GM10266 (cell line): ENCODE data around the gene ANKFN1.
A peak's percentile ranks its signal among the peaks of the same experiment; 100 is the strongest.

ENCODE experiments used
- DNase-seq: peaks from one replicate; pipeline ENCODE4 v3.0.0; 2012; ENCODE audit errors: extremely low spot score
- CTCF ChIP-seq: IDR thresholded peaks from 2 replicates; pipeline ENCODE4 v1.5.1; 2012; ENCODE audit warnings: mild to moderate bottlenecking, low read depth; ENCODE audit not compliant: control insufficient read depth, insufficient read depth; ENCODE audit errors: missing control alignments

ANKFN1 gene

GRCh38 chr17:56495556-56495955 is 342.3 kb downstream of the ANKFN1 start:
- no peak for TF ChIP-seq CTCF
- no peak for DNase-seq

GRCh38 chr17:56497132-56497531 is 343.9 kb downstream of the ANKFN1 start:
- TF ChIP-seq CTCF, result no peak
- no peak for DNase-seq

GRCh38 chr17:56499799-56500388 is 346.6 kb downstream of the ANKFN1 start:
- TF ChIP-seq CTCF, result peak; percentile 34

GRCh38 chr17:56502120-56502654 is 348.9 kb downstream of the ANKFN1 start:
- no peak for DNase-seq

More at GRCh38 chr17:56499799-56500388, 346.6 kb downstream of the ANKFN1 start:
- DNase-seq, result no peak

GRCh38 chr17:56505154-56505756 is 352.0 kb downstream of the ANKFN1 start:
- no peak for DNase-seq
- TF ChIP-seq CTCF, result no peak

More at GRCh38 chr17:56502120-56502654, 348.9 kb downstream of the ANKFN1 start:
- no peak for TF ChIP-seq CTCF

- no peak for TF ChIP-seq CTCF
- DNase-seq, result no peak
Observed at GRCh38 chr17:56506349-56506748, 353.1 kb downstream of the ANKFN1 start.
